ENCODE measurements around the gene ABCE1. TPM values are rescaled to one million over a fixed set of nuclear protein-coding genes. Genes with fewer than 3 reads are reported as not detected.

ABCE1 gene
- total and polyA plus RNA-seq, 2 donors (not counting 3 experiments of a cell fraction or from before 2014, with no cell fraction given) = 38.4 to 114 TPM

- Histone ChIP-seq H3K4me3 (replicated peaks in 1 of 3; ENCODE audit: insufficient read depth in 1 of 3, low read depth in 1 of 3, low read length in 3 of 3) (no peak overlapping the region), H3K27me3 (ENCODE audit: control insufficient read depth in 2 of 2, insufficient read depth in 2 of 2, low read length in 2 of 2) (no peaks in the 10 kb centered on the region), H3K27ac (ENCODE audit: insufficient read depth, low read depth, low read length) (peak overlapping the region; percentile 48), H3K4me1 (ENCODE audit: control insufficient read depth, extremely low read depth, insufficient read depth, low read length) (peaks cover 28% of the 10 kb centered on the region), H3K79me2 (ENCODE audit: control insufficient read depth, insufficient read depth, low read length) (peaks cover 10% of the 10 kb centered on the region), H3K9me3 (replicated peaks; ENCODE audit: control insufficient read depth, insufficient read depth, low read length) (no peaks in the 10 kb centered on the region), H4K20me1 (replicated peaks; ENCODE audit: control insufficient read depth, extremely low read depth, insufficient read depth, low read length) (peaks cover 2% of the 10 kb centered on the region), H3K4me2 (ENCODE audit: insufficient read depth, low read length) (no peak overlapping the region), H3K9me1 (replicated peaks; ENCODE audit: control insufficient read depth, extremely low read depth, insufficient read depth, low read length) (no peaks in the 10 kb centered on the region), H3K9ac (replicated peaks; ENCODE audit: extremely low read depth, insufficient read depth, low read length) (peak overlapping the region; percentile 19), H3K36me3 (ENCODE audit: control insufficient read depth in 2 of 2, extremely low read depth in 1 of 2, insufficient read depth in 2 of 2, low read length in 2 of 2) (peaks cover 8 to 20% of the 10 kb centered on the region in 2 experiments), H2AFZ (ENCODE audit: low read depth, low read length) (no peak overlapping the region)
- no peak for FAIRE-seq
- dilution Hi-C loops (cut with MboI; ENCODE audit: extremely low pct_ligation_motif_present, low sequenced_read_pairs) (no loop called here), intact Hi-C loops (cut with micrococcal nuclease) (loop anchor here (5.0 to 10.0 kb wide), 2 partner anchors 231 to 349 kb away; no protein-coding TSS in a partner anchor)
- BruUV-seq (replicated peaks) = TSS peak; percentile 44
- POLR2A ChIA-PET = no interaction called here
- peak; percentile 89 for DNase-seq (ENCODE audit: low read depth, low spot score)
- CTCF ChIA-PET = interaction anchor here (0.6 to 1.8 kb wide), 8 partner anchors 17 to 463 kb away, joined by 3 to 12 read pairs (median 4); no protein-coding TSS in a partner anchor
- peak; percentile 13 for TF ChIP-seq JUN (IDR thresholded peaks at IDR 0.05; ENCODE audit: borderline replicate concordance, insufficient read depth, insufficient read length, low read depth)
- no peak for TF ChIP-seq POLR2A (IDR thresholded peaks at IDR 0.05; ENCODE audit: low read depth, low read length)
These were observed 55.2 kb downstream of the ABCE1 start for GRCh38 chr4:145153181-145153903.

DNA sequence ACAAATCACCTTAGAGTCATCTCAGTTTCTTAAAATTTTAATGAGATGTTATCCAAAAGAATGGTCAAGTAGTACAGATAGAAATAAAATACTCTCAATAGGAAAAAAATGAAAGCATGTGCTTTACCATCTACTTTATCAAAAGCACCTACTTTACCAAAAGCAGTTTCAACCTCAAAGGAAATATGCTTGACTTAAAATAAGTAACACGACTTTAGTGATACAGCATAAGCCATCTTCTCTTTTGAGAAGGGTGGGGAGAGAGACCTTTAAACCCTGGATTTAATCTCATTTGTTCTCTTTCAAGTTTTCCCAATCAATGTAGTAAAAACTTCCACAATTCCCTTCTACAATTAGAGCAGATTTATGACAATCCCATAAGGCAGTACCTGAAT, 55.8 kb downstream of the ABCE1 start:
- dilution Hi-C loops (cut with MboI; ENCODE audit: extremely low pct_ligation_motif_present, low sequenced_read_pairs) (no loop called here), intact Hi-C loops (cut with micrococcal nuclease) (loop anchor here (1.0 to 10.0 kb wide), 9 partner anchors 26 to 463 kb away; partner anchors contain the start of gene OTUD4)
- H3K9me3 ChIP-seq (replicated peaks; ENCODE audit: control insufficient read depth, insufficient read depth, low read length) = no peaks in the 10 kb centered on the region
- H3K9ac ChIP-seq (replicated peaks; ENCODE audit: extremely low read depth, insufficient read depth, low read length) = no peak overlapping the region
- peaks cover 11% of the 10 kb centered on the region for H3K79me2 ChIP-seq (ENCODE audit: control insufficient read depth, insufficient read depth, low read length)
- H3K4me2 ChIP-seq (ENCODE audit: insufficient read depth, low read length) = no peak overlapping the region
- no peaks in the 10 kb centered on the region for H3K9me1 ChIP-seq (replicated peaks; ENCODE audit: control insufficient read depth, extremely low read depth, insufficient read depth, low read length)
- H3K27ac ChIP-seq (ENCODE audit: insufficient read depth, low read depth, low read length) = peak overlapping the region; percentile 46
- H3K4me1 ChIP-seq (ENCODE audit: control insufficient read depth, extremely low read depth, insufficient read depth, low read length) = peaks cover 28% of the 10 kb centered on the region
- peak; percentile 16 for DNase-seq (ENCODE audit: low read depth, low spot score)
- H4K20me1 ChIP-seq (replicated peaks; ENCODE audit: control insufficient read depth, extremely low read depth, insufficient read depth, low read length) = peaks cover 2% of the 10 kb centered on the region
- H3K27me3 ChIP-seq (ENCODE audit: control insufficient read depth in 2 of 2, insufficient read depth in 2 of 2, low read length in 2 of 2) = no peaks in the 10 kb centered on the region
- no peak overlapping the region for H2AFZ ChIP-seq (ENCODE audit: low read depth, low read length)
- POLR2A ChIA-PET = interaction anchor here (1.2 kb wide), 1 partner anchor 18 kb away, joined by 4 read pairs; no protein-coding TSS in a partner anchor
- BruUV-seq (replicated peaks) = no TSS peak
- peaks cover 7 to 20% of the 10 kb centered on the region in 2 experiments for H3K36me3 ChIP-seq (ENCODE audit: control insufficient read depth in 2 of 2, extremely low read depth in 1 of 2, insufficient read depth in 2 of 2, low read length in 2 of 2)
- no peak overlapping the region for H3K4me3 ChIP-seq (replicated peaks in 1 of 3; ENCODE audit: insufficient read depth in 1 of 3, low read depth in 1 of 3, low read length in 3 of 3)
- CTCF ChIA-PET = interaction anchor here (0.6 to 2.8 kb wide), 14 partner anchors 13 to 463 kb away, joined by 3 to 31 read pairs (median 4); no protein-coding TSS in a partner anchor
- no peak for TF ChIP-seq MAX (IDR thresholded peaks at IDR 0.05; ENCODE audit: insufficient read depth, insufficient read length)
- TF ChIP-seq EZH2 (IDR thresholded peaks at IDR 0.05; ENCODE audit: borderline replicate concordance, low read depth, low read length, severe bottlenecking) = no peak
- no peak for TF ChIP-seq MYC (IDR thresholded peaks at IDR 0.05; ENCODE audit: low read depth, low read length)
- TF ChIP-seq CTCF (IDR thresholded peaks at IDR 0.05; ENCODE audit: extremely low read depth in 1 of 2, insufficient read depth in 1 of 2, low read depth in 1 of 2, low read length in 2 of 2) = no peak
- TF ChIP-seq JUN (IDR thresholded peaks at IDR 0.05; ENCODE audit: borderline replicate concordance, insufficient read depth, insufficient read length, low read depth) = no peak
- TF ChIP-seq GATA2 (IDR thresholded peaks at IDR 0.05; ENCODE audit: insufficient read depth, insufficient read length, low read depth, low read length) = no peak
- no peak for TF ChIP-seq FOS (IDR thresholded peaks at IDR 0.05; ENCODE audit: borderline replicate concordance, insufficient read depth, low read length)
- no peak for TF ChIP-seq POLR2AphosphoS5 (IDR thresholded peaks at IDR 0.05; ENCODE audit: insufficient read depth, low read depth, low read length)
- no peak for TF ChIP-seq POLR2A (IDR thresholded peaks at IDR 0.05; ENCODE audit: low read depth, low read length)
- no peak for FAIRE-seq
